Immature natural killer cell (primary cell): ENCODE results near the gene RELCH. TPM values are rescaled to one million over a fixed set of nuclear protein-coding genes. Genes with fewer than 3 reads are reported as not detected.
"Not testable (repeated sequence)": the region's sequence is repeated elsewhere in the genome, so short reads cannot be mapped to it uniquely, and the experiment has no call there.

ENCODE experiments used
- DNase-seq, 3 donors: peaks; one replicate each; pipeline ENCODE4 v3.0.0; 2022; ENCODE audit warnings: mixed read lengths in 1 of 3
- H3K27ac Mint-ChIP-seq, 6 donors: one replicate each; pipeline ENCODE4 v1.8.0; 2020; ENCODE audit warnings: mixed read lengths in 6 of 6, mild to moderate bottlenecking in 5 of 6, inconsistent platforms in 4 of 6, moderate library complexity in 3 of 6
- H3K27me3 Mint-ChIP-seq, 3 donors: one replicate each; pipeline ENCODE4 v1.8.0; 2020 to 2021; ENCODE audit warnings: low read depth in 3 of 3, mild to moderate bottlenecking in 3 of 3, mixed read lengths in 3 of 3, moderate library complexity in 3 of 3, inconsistent platforms in 1 of 3
- H3K36me3 Mint-ChIP-seq, 3 donors: one replicate each; pipeline ENCODE4 v1.8.0; 2020; ENCODE audit warnings: mixed read lengths in 3 of 3, inconsistent platforms in 2 of 3, mild to moderate bottlenecking in 2 of 3
- H3K4me1 Mint-ChIP-seq, 2 donors: one replicate each; pipeline ENCODE4 v1.8.0; 2020; ENCODE audit warnings: inconsistent platforms in 2 of 2, mild to moderate bottlenecking in 2 of 2, mixed read lengths in 2 of 2, moderate library complexity in 1 of 2
- H3K4me3 Mint-ChIP-seq, 5 donors: one replicate each; pipeline ENCODE4 v1.8.0; 2020; ENCODE audit warnings: mild to moderate bottlenecking in 5 of 5, mixed read lengths in 5 of 5, inconsistent platforms in 3 of 5, moderate library complexity in 3 of 5
- H3K9me3 Mint-ChIP-seq, 6 donors: one replicate each; pipeline ENCODE4 v1.8.0; 2020; ENCODE audit warnings: mild to moderate bottlenecking in 6 of 6, mixed read lengths in 6 of 6, inconsistent platforms in 4 of 6, moderate library complexity in 3 of 6
- polyA plus RNA-seq, 3 donors: library from polyadenylated mRNA; unstranded; fragments of 300-500 nt; fragmentation: Illumina TruSeq; gene quantifications; one replicate each; pipeline ENCODE4 v1.2.3, GENCODE V29; 2021

The RELCH gene
- polyA plus RNA-seq = 1 to 10 TPM; 4.5 to 7.9 (median 6.2) TPM

- H3K27me3 Mint-ChIP-seq = peaks cover 5 to 10% (median 8%) of the 10 kb centered on the region in 3 donors
These were observed at the start of gene RELCH, which contains the start of gene PIGN for GRCh38 chr18:62186774-62187542. RELCH (plus strand) TSS chr18:62187255; CDS start chr18:62187506, 251 bp downstream. PIGN (minus strand) TSS chr18:62187056; CDS start chr18:62161353, 25,703 bp downstream.

GRCh38 chr18:62138461-62139235, 48.4 kb upstream of the RELCH start:
- Mint-ChIP-seq H3K27ac (no peak overlapping the region), H3K9me3 (no peaks in the 10 kb centered on the region), H3K27me3 (no peaks in the 10 kb centered on the region), H3K36me3 (peaks cover 6 to 37% (median 8%) of the 10 kb centered on the region in 3 donors), H3K4me3 (no peak overlapping the region), H3K4me1 (no peaks in the 10 kb centered on the region)
- DNase-seq = no peak

More at GRCh38 chr18:62186774-62187542, at the start of gene RELCH, which contains the start of gene PIGN:
- Mint-ChIP-seq H3K36me3 (no peaks in the 10 kb centered on the region), H3K9me3 (no peaks in the 10 kb centered on the region), H3K4me3 (peak within 1 kb of the TSS; percentile 99 to 100 (median 100)), H3K4me1 (peaks cover 56 to 67% of the 10 kb centered on the region in 2 donors), H3K27ac (peak within 1 kb of the TSS; percentile 94 to 98 (median 96))
- peak; percentile 96 to 97 (median 96) for DNase-seq

GRCh38 chr18:62140259-62140658, 46.8 kb upstream of the RELCH start:
- no peak for DNase-seq
- Mint-ChIP-seq H3K4me3 (no peak overlapping the region), H3K4me1 (no peaks in the 10 kb centered on the region), H3K27ac (no peak overlapping the region), H3K36me3 (peaks cover 13 to 40% (median 13%) of the 10 kb centered on the region in 3 donors), H3K9me3 (no peaks in the 10 kb centered on the region), H3K27me3 (no peaks in the 10 kb centered on the region)

- Mint-ChIP-seq H3K4me3 (no peak overlapping the region), H3K4me1 (no peaks in the 10 kb centered on the region), H3K36me3 (peaks cover 8 to 35% (median 9%) of the 10 kb centered on the region in 3 donors), H3K9me3 (no peaks in the 10 kb centered on the region), H3K27ac (no peak overlapping the region), H3K27me3 (no peaks in the 10 kb centered on the region)
- DNase-seq = no peak
These were observed 42.7 kb upstream of the RELCH start for GRCh38 chr18:62144338-62144737.

- Mint-ChIP-seq H3K27me3 (no peaks in the 10 kb centered on the region), H3K36me3 (peaks cover 5 to 16% (median 15%) of the 10 kb centered on the region in 3 donors), H3K27ac (no peak overlapping the region), H3K9me3 (no peaks in the 10 kb centered on the region), H3K4me1 (no peaks in the 10 kb centered on the region), H3K4me3 (no peak overlapping the region)
- no peak for DNase-seq
These were observed 35.8 kb upstream of the RELCH start for GRCh38 chr18:62151068-62151771.

GRCh38 chr18:62152844-62153243, 34.2 kb upstream of the RELCH start:
- Mint-ChIP-seq H3K27me3 (no peaks in the 10 kb centered on the region), H3K4me1 (no peaks in the 10 kb centered on the region)

GRCh38 chr18:62157843-62158242, 29.2 kb upstream of the RELCH start:
- H3K9me3 Mint-ChIP-seq = no peaks in the 10 kb centered on the region
- H3K36me3 Mint-ChIP-seq = peaks cover 11 to 34% (median 26%) of the 10 kb centered on the region in 3 donors

More at GRCh38 chr18:62152844-62153243, 34.2 kb upstream of the RELCH start:
- DNase-seq = no peak
- Mint-ChIP-seq H3K4me3 (no peak overlapping the region), H3K9me3 (no peaks in the 10 kb centered on the region), H3K36me3 (peaks cover 5 to 23% (median 17%) of the 10 kb centered on the region in 3 donors), H3K27ac (no peak overlapping the region)

GRCh38 chr18:62164310-62164709, 22.7 kb upstream of the RELCH start:
- no peak for DNase-seq
- H3K27me3 Mint-ChIP-seq = peaks cover 0 to 2% (median 0%) of the 10 kb centered on the region in 3 donors
- H3K9me3 Mint-ChIP-seq = no peaks in the 10 kb centered on the region
- H3K4me3 Mint-ChIP-seq = peak overlapping the region in 4 of 5 donors; percentile 18 to 68 (median 40)
- peaks cover 7 to 12% (median 9%) of the 10 kb centered on the region in 3 donors for H3K36me3 Mint-ChIP-seq
- H3K27ac Mint-ChIP-seq = peak overlapping the region in 5 of 6 donors; percentile 25 to 71 (median 58)
- peaks cover 27 to 34% of the 10 kb centered on the region in 2 donors for H3K4me1 Mint-ChIP-seq

More at GRCh38 chr18:62157843-62158242, 29.2 kb upstream of the RELCH start:
- DNase-seq = no peak
- Mint-ChIP-seq H3K27ac (no peak overlapping the region), H3K4me1 (no peaks in the 10 kb centered on the region), H3K27me3 (no peaks in the 10 kb centered on the region), H3K4me3 (no peak overlapping the region)

- DNase-seq = no peak
- peaks cover 0 to 2% (median 0%) of the 10 kb centered on the region in 3 donors for H3K27me3 Mint-ChIP-seq
- no peak overlapping the region for H3K4me3 Mint-ChIP-seq
- H3K36me3 Mint-ChIP-seq = peaks cover 4 to 8% (median 5%) of the 10 kb centered on the region in 3 donors
- H3K9me3 Mint-ChIP-seq = no peaks in the 10 kb centered on the region
- H3K4me1 Mint-ChIP-seq = peaks cover 27 to 34% of the 10 kb centered on the region in 2 donors
- peak overlapping the region in 4 of 6 donors; percentile 2 to 67 (median 40) for H3K27ac Mint-ChIP-seq
These were observed 22.1 kb upstream of the RELCH start for GRCh38 chr18:62164855-62165487.

GRCh38 chr18:62165583-62165982, 21.5 kb upstream of the RELCH start:
- H3K27ac Mint-ChIP-seq = peak overlapping the region in 2 of 6 donors; percentile 24 to 56
- H3K4me3 Mint-ChIP-seq = no peak overlapping the region
- no peaks in the 10 kb centered on the region for H3K9me3 Mint-ChIP-seq
- H3K36me3 Mint-ChIP-seq = peaks cover 4 to 8% (median 5%) of the 10 kb centered on the region in 3 donors
- peaks cover 0 to 2% (median 0%) of the 10 kb centered on the region in 3 donors for H3K27me3 Mint-ChIP-seq
- H3K4me1 Mint-ChIP-seq = peaks cover 27 to 34% of the 10 kb centered on the region in 2 donors
- DNase-seq = no peak

GRCh38 chr18:62166524-62166923, 20.5 kb upstream of the RELCH start:
- DNase-seq, H3K36me3 Mint-ChIP-seq, H3K9me3 Mint-ChIP-seq, H3K4me3 Mint-ChIP-seq, H3K27me3 Mint-ChIP-seq, H3K27ac Mint-ChIP-seq: not testable (repeated sequence)
- H3K4me1 Mint-ChIP-seq = peaks cover 27 to 34% of the 10 kb centered on the region in 2 donors

GRCh38 chr18:62170857-62171256, 16.2 kb upstream of the RELCH start:
- H3K4me3 Mint-ChIP-seq = no peak overlapping the region

GRCh38 chr18:62172298-62172697, 14.8 kb upstream of the RELCH start:
- peaks cover 0 to 2% (median 0%) of the 10 kb centered on the region in 3 donors for H3K27me3 Mint-ChIP-seq
- H3K9me3 Mint-ChIP-seq = no peaks in the 10 kb centered on the region
- H3K4me3 Mint-ChIP-seq = no peak overlapping the region
- DNase-seq = no peak
- peaks cover 0 to 4% (median 4%) of the 10 kb centered on the region in 3 donors for H3K36me3 Mint-ChIP-seq
- no peaks in the 10 kb centered on the region for H3K4me1 Mint-ChIP-seq
- H3K27ac Mint-ChIP-seq = no peak overlapping the region

More at GRCh38 chr18:62170857-62171256, 16.2 kb upstream of the RELCH start:
- H3K9me3 Mint-ChIP-seq = no peaks in the 10 kb centered on the region
- peaks cover 0 to 2% (median 0%) of the 10 kb centered on the region in 3 donors for H3K27me3 Mint-ChIP-seq
- no peak overlapping the region for H3K27ac Mint-ChIP-seq
- no peak for DNase-seq
- peaks cover 0 to 6% (median 4%) of the 10 kb centered on the region in 3 donors for H3K36me3 Mint-ChIP-seq
- peaks cover under 1 to 6% of the 10 kb centered on the region in 2 donors for H3K4me1 Mint-ChIP-seq
